HG02759 (cell line): Measurements from ENCODE around the gene TLE3.

Source experiments
- ATAC-seq: cut with Tn5 transposase; IDR thresholded peaks from one replicate; pipeline ENCODE4 v1.9.1; 2021; ENCODE audit warnings: mild to moderate bottlenecking, moderate library complexity; ENCODE audit not compliant: unreplicated experiment

TLE3 gene

GRCh38 chr15:70051948-70052633 lies 45.6 kb downstream of the TLE3 start:
- ATAC-seq: no peak

DNA sequence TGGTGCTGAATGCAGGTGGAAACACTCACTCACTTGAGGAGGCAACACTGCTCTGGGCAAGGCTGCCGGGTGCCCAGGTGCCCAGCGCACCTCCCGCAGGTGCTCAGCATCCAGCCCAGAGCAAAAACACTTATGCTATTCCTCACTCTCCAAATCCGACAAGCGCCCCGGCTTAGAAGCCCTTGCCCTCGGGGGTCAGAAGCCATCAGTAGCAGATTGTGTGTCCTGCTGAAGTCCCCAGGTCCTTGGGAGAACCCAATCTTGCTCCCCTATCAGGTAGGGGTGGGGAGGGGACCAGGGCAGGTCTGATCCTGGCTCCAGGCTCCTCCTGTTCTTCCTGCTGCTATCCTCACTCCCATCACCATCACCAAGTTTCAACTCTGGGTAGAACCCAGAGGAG lies 46.7 kb downstream of the TLE3 start:
- ATAC-seq: no peak

- no peak for ATAC-seq
These were observed 47.3 kb downstream of the TLE3 start for GRCh38 chr15:70050441-70050840.

DNA sequence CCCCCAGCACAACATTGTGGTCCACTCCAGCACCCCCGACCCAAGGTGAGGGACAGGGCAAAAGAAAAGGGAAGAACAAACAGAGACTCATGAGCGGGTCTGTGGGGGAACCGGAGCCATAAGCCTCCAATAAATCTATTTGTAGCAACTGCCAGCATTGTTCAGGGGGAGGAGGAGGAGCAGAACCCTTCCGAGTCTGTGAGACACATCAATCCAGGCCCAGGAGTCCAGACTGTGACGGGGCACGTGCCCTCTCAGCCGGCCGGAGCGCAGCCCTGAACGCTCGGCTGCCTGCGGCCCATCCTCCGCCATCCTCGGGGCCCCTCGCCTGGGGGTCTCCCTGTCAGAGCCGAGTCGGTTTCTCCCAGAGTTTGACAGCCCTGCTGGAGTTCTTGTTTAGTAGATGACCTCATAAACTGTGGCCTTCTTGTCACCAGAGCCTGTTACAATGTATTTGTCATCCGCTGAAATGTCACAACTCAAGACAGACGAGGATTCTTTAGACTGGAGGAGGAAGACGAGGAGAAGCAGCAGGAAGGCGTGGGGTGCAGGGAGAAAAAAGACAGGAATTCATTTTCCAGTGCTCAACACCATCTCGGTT lies 47.9 kb downstream of the TLE3 start:
- ATAC-seq: no peak

DNA sequence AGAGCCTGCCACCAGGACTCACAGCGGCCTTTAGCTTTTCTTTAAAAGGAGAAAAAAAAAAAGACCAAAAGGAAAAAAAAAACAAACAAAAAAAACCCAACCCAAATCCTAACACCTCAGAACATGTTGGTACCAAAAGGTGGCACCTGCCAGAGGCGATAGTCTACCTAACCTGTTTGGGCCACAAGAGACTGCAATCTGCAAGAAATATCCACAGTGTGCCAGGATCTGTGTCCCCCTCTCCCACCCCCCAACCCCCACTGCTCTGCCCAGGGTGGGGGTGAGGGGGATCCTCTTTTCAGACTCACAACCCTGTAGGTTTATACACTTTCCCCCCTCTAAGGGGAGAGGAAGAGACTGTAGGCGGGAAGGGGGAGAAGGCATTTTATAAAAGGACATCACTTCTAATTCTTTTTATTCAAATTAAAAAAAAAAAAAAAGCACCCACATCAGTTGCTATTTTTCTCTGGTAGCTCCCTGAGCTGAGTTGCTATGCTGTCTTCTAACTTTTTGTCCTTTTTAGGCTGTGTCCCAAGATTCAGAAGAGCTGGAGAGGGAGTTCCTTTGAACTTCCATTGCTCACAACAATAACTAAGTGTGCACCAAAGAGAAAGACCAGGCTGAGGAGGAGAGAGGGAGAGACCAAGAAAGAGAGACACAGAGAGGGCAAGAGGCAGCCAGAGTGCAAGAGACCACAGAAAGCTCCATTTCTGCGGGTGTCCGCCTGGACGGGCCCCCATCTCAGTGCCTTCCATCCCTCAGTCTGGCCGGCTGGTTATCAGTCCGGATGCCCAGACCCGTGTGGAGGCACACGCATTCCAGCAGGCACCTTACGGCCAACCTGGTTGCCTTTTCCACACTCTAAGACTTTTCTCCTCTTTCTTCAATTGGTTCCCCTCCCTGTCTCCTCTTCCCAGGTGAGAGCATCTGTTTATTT lies 48.9 kb downstream of the TLE3 start:
- no peak for ATAC-seq

DNA sequence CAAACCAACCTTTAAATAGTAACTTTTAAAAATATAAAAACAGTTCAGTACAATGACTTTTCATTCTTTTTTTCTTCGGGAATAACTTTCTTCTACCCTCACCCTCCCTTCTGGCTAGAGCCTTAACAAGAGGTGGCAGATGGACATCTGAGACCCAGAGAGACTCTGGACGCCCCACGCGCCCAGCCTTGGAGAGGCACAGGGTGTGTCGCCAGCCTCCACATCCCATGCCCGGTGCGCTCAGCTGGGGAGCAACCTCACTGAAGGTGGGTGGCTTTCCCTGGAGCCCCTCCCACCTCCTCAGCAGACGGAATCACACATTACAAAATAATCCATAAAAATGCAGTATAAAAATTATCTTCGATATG lies 49.5 kb downstream of the TLE3 start:
- ATAC-seq: no peak

DNA sequence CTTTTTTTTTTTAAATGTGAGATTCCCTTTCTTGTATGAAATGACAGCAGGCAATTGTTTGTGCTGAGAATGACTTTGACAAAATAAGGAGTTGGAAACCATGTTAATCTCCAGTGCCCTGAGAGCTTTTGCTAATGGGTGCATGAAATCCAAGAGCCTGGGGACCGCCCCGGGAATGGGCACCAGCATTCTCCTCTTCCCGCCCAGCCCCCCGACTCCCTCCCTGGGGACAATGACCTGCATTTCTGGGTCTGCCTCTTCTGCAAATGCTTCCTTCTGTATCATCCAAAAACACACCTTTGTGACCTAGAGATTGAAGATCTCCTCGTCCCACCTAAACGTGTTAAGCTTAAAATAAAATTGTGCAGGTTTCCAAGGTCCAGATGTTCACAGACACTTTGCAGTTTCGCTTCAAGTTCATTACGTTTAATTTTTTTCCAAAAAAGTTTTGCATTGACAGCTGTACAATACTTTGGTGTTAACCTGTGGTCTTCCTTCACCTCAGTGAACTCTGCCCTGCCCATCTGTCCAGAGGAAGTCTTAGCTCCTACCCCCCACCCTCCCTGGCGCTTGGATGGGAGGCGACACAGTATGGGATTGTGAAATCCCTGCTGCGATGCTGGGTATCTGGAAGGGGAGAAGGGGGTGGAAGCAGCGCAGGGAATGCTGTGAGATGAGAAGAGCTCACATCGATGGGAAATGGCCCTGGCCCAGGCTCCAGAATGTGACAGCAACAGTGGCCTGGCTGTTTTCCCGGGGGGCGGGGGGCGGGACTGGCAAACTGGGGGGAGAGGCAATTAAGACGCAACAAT lies 50.1 kb downstream of the TLE3 start:
- ATAC-seq: no peak

- no peak for ATAC-seq
These were observed 50.9 kb downstream of the TLE3 start for GRCh38 chr15:70046679-70047369.

DNA sequence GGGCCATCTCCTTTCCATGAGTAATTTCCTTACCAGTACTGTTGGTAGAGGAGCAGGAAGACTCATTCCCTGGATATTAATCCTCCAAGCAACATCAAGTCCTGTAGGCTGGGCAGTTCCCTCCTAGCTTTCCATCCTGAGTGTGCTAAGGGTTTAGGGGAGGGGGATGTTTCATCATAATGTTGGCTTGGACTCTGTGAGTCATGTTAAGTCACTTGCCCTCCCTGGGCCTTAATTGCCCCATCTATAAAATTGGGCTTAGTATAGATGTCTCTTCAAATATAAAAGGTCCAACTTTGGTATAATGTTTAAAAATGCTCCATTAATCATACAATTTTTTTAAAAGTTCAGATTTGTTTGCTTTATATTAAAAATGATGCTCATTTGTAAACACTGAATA lies 52.7 kb downstream of the TLE3 start:
- no peak for ATAC-seq

- no peak for ATAC-seq
These were observed 53.5 kb downstream of the TLE3 start for GRCh38 chr15:70044168-70044567.

- no peak for ATAC-seq
These were observed 54.1 kb downstream of the TLE3 start for GRCh38 chr15:70043590-70043989.

DNA sequence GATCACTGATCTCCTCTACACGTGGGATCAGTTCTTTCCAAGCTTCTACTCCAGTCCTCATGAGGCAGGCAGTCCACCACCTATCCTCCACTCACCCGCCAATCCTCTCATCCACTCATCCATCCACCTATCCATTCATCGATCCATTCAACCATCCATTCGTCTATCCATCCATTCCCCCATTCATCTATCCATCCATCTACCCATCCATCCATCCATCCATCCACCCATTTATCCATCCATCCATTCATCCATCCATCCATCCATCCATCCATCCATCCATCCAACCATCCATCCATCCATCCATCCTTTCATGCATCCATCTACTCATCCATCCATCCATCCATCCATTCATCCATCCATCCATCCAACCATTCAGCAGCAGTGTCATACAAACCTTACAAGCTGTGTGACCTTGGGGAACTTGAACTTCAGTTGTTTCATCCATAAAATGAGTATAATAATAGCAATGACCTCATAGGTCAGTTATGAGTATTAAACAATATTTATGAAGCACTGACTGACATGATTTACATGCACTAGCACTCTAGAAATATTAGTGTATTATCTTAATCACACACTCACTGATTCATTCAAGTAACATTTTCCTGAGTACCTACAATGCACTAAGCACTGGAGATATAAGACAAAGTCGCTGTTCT lies 55.0 kb downstream of the TLE3 start:
- no peak for ATAC-seq

GRCh38 chr15:70039917-70040316 lies 57.8 kb downstream of the TLE3 start:
- ATAC-seq: no peak

GRCh38 chr15:70038730-70039392 lies 58.9 kb downstream of the TLE3 start:
- ATAC-seq: no peak

- no peak for ATAC-seq
These were observed 60.5 kb downstream of the TLE3 start for GRCh38 chr15:70037292-70037640.

DNA sequence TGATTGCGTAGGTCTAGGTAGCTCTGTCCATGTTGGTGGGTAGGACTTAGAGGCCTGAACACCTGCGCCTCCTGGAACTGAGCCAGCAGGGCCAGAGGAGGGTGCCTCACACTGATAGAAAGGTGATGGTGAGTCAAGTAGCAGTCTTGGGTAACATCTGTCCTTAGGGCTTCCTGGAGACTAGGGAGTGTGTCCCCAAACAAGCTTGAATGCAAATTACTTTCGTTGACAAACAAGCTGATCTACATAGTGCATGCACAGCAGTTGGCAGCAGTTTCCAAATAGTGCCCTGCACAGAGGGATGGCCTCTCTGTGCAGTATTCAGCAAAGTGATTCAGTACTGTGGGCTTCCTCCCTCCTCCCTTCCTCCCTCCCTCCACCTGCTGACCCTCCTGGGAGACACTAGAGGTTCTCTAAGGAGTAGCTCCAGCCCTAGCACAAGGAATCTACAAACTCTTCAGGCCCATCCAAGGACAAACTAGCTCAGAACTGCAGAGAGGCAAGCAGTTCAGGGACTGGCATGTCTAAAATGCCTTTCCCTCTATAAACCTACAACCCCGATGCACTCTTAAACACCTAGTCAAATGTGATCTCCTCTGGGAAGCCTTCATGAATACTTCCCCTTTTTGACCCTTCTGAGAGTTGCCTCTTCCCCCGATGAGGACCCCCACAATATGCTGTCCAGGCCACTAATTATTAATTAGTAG lies 61.0 kb downstream of the TLE3 start:
- ATAC-seq: peak; percentile 75

GRCh38 chr15:70035719-70036077 lies 62.0 kb downstream of the TLE3 start:
- peak; percentile 54 for ATAC-seq

DNA sequence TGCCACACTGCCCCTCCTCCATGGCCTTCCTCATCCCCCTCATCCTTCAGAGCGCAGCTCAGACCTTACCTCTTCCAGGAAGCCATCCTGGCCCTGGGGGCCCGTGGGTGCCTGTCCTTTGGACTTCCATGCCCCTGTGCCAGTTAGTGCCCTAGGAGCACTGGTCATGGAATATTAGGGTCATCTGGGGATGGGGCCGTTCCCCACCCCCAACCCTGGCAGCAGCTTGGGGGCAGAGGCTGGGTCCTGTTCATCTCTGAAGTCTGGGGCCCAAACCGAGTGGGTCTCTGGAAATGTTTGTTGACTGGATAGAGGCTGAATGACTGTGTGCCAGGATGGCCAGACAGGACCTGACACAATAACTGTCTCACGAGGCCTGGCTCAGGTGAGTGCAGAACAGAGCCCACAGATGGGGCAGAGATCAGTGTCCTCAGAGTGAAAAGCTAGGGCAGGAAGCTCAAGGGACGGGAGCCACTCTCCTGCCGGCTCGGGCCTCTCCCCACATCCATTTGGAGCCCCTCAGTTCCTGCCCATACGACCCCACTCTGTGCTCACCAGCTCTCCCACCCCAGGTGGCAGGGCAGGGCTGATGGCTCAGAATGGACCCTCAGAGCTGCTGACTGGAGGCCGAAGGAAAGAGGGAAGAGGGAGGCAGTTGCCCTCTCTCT lies 62.5 kb downstream of the TLE3 start:
- ATAC-seq: no peak
